Panc1 (cell line): Measurements from ENCODE around the gene RILPL1. TPM values are rescaled to one million over a fixed set of nuclear protein-coding genes. Genes with fewer than 3 reads are reported as not detected.
A peak's percentile ranks its signal among the peaks of the same experiment; 100 is the strongest.

Experiments
- ATAC-seq: fragments of 200-7000 bp; cut with Tn5 transposase; 2 replicates; pipeline ENCODE4 v1.9.1; 2020; ENCODE audit warnings: mild to moderate bottlenecking, moderate library complexity
- BruUV-seq: library from RNA; stranded (reverse); fragments of 400-500 nt; replicated peaks from 2 replicates; lab custom pipeline; 2021; lab: Mats Ljungman, UMichigan
- CTCF ChIA-PET: fragments of 300-600 bp; sonication (Branson Sonifier 250); formaldehyde crosslinking; loops from one replicate; lab custom pipeline; 2022; ENCODE audit warnings: antibody characterized with exemption; lab: Charles Lee
- POLR2A ChIA-PET: fragments of 300-600 bp; sonication (Branson Sonifier 250); formaldehyde crosslinking; loops from one replicate; lab custom pipeline; 2022; ENCODE audit warnings: antibody characterized with exemption; lab: Charles Lee
- DNase-seq: peaks from one replicate; pipeline ENCODE4 v3.0.0-alpha.2; 2010; ENCODE audit warnings: low read depth, low spot score
- H3K27ac ChIP-seq: 2 replicates; pipeline ENCODE4 v1.5.1; 2011; ENCODE audit warnings: mild to moderate bottlenecking, low read length, inconsistent platforms
- H3K27me3 ChIP-seq: fragments of 200-500 bp; sonication (Bioruptor generic); 2 replicates; pipeline ENCODE4 v1.6.0; 2014; ENCODE audit warnings: low read length, inconsistent platforms; ENCODE audit not compliant: control insufficient read depth, insufficient read depth
- H3K36me3 ChIP-seq: fragments of 200-500 bp; sonication (Bioruptor generic); 2 replicates; pipeline ENCODE4 v1.5.1; 2014; ENCODE audit warnings: inconsistent platforms, mild to moderate bottlenecking, low read length, moderate library complexity; ENCODE audit not compliant: control insufficient read depth, insufficient read depth
- H3K4me1 ChIP-seq: 2 replicates; pipeline ENCODE4 v1.5.1; 2011; ENCODE audit warnings: inconsistent platforms, mild to moderate bottlenecking, low read length, moderate library complexity; ENCODE audit not compliant: control insufficient read depth, insufficient read depth
- H3K4me3 ChIP-seq, 2 experiments: 2 replicates each; pipeline ENCODE4 v1.5.1; 2011 to 2012; ENCODE audit warnings: low read depth in 2 of 2, low read length in 2 of 2, mild to moderate bottlenecking in 2 of 2, inconsistent platforms in 1 of 2, moderate library complexity in 1 of 2
- H3K9me3 ChIP-seq: fragments of 200-500 bp; sonication (Bioruptor generic); 2 replicates; pipeline ENCODE4 v1.5.1; 2014; ENCODE audit warnings: low read depth, mild to moderate bottlenecking, inconsistent platforms, low read length, moderate library complexity; ENCODE audit not compliant: control insufficient read depth, insufficient read depth
- CTCF ChIP-seq: fragments of 450-650 bp; IDR thresholded peaks from 2 replicates; pipeline ENCODE4 v1.5.1; 2017; ENCODE audit warnings: mild to moderate bottlenecking
- POLR2AphosphoS5 ChIP-seq: IDR thresholded peaks from 2 replicates; pipeline ENCODE4 v1.6.1; 2012; ENCODE audit warnings: mild to moderate bottlenecking, low read depth, low read length, moderate library complexity
- REST ChIP-seq, 2 experiments: IDR thresholded peaks; 2 replicates each; pipeline ENCODE4 v1.6.1; 2011 to 2012; ENCODE audit warnings: low read depth in 2 of 2, control low read depth in 1 of 2, low read length in 1 of 2, mild to moderate bottlenecking in 1 of 2, moderate library complexity in 1 of 2; ENCODE audit not compliant: insufficient read depth in 1 of 2
- SIN3A ChIP-seq: IDR thresholded peaks from 2 replicates; pipeline ENCODE4 v1.6.1; 2012; ENCODE audit warnings: low read depth, mild to moderate bottlenecking, low read length, moderate library complexity, borderline replicate concordance; ENCODE audit not compliant: insufficient read depth
- TCF7L2 ChIP-seq: IDR thresholded peaks from 2 replicates; pipeline ENCODE4 v1.6.1; 2011; ENCODE audit warnings: mild to moderate bottlenecking, low read depth, low read length, inconsistent platforms
- in situ Hi-C: cut with HindIII; loops from 2 replicates; pipeline ENCODE4 v1.10.0; 2016; ENCODE audit warnings: low sequenced_read_pairs, low pct_unique_long_range_greater_than_20kb
- intact Hi-C: fragments of 100-400 bp; cut with micrococcal nuclease; formaldehyde crosslinking; loops from one replicate; pipeline ENCODE4 v1.10.0; 2022; ENCODE audit not compliant: unreplicated experiment
- total RNA-seq: library from RNA; stranded (reverse); gene quantifications from one replicate; pipeline ENCODE4 v1.2.1, GENCODE V29; 2021; ENCODE audit not compliant: unreplicated experiment

RILPL1 gene
- total RNA-seq, 1 experiment from 2014 or later, result 16.2 TPM

- Histone ChIP-seq H3K27me3 (no peaks in the 10 kb centered on the region), H3K4me1 (no peaks in the 10 kb centered on the region), H3K36me3 (no peaks in the 10 kb centered on the region), H3K4me3 (no peak overlapping the region), H3K9me3 (no peaks in the 10 kb centered on the region), H3K27ac (no peak overlapping the region)
- no TSS peak for BruUV-seq
- DNase-seq (no peak), ATAC-seq (no peak)
- in situ Hi-C loops, result no loop called here
- intact Hi-C loops, result no loop called here
- TF ChIP-seq POLR2AphosphoS5 (no peak), CTCF (no peak), REST (IDR thresholded peaks at IDR 0.05; ENCODE audit: insufficient read depth in 1 of 2, low read depth in 2 of 2, low read length in 1 of 2) (no peak), TCF7L2 (no peak), SIN3A (no peak)
- ChIA-PET POLR2A (no interaction called here), CTCF (no interaction called here)
These were observed 63.5 kb downstream of the RILPL1 start for GRCh38 chr12:123469978-123470377.

GRCh38 chr12:123468786-123469185 is 64.7 kb downstream of the RILPL1 start:
- ATAC-seq (0 out of 2 replicates have a peak, but pooled peaks have one; percentile 58), DNase-seq (no peak)
- intact Hi-C loops, result no loop called here
- no peaks in the 10 kb centered on the region for H3K27me3 ChIP-seq
- CTCF ChIA-PET, result no interaction called here
- in situ Hi-C loops, result no loop called here
- BruUV-seq, result no TSS peak
- POLR2A ChIA-PET, result no interaction called here
- H3K9me3 ChIP-seq, result no peaks in the 10 kb centered on the region
- H3K36me3 ChIP-seq, result no peaks in the 10 kb centered on the region
- no peak for TF ChIP-seq CTCF
- no peak for TF ChIP-seq TCF7L2
- no peak for TF ChIP-seq POLR2AphosphoS5
- no peak overlapping the region for H3K27ac ChIP-seq
- H3K4me1 ChIP-seq, result no peaks in the 10 kb centered on the region
- no peak overlapping the region for H3K4me3 ChIP-seq
